ENCODE data around the gene FHOD3. TPM values are rescaled to one million over a fixed set of nuclear protein-coding genes. Genes with fewer than 3 reads are reported as not detected.
"Not testable (repeated sequence)": the region's sequence is repeated elsewhere in the genome, so short reads cannot be mapped to it uniquely, and the experiment has no call there.

The FHOD3 gene
- total RNA-seq, 3 donors from 2014 or later: 2.7 to 14.4 (median 4.0) TPM

GRCh38 chr18:36350251-36350651 lies 52.7 kb downstream of the FHOD3 start:
- ATAC-seq (no peak), DNase-seq (no peak)
- no peak for TF ChIP-seq CTCF (IDR thresholded peaks at IDR 0.05)
- H3K9me3 ChIP-seq: no peaks in the 10 kb centered on the region
- peaks cover 21% of the 10 kb centered on the region for H3K4me1 ChIP-seq (ENCODE audit: low read depth)
- H3K4me3 ChIP-seq: no peak overlapping the region
- intact Hi-C loops (cut with DNase I, micrococcal nuclease): no loop called here
- no peaks in the 10 kb centered on the region for H3K36me3 ChIP-seq (ENCODE audit: low read depth)

GRCh38 chr18:36350839-36351469 lies 53.4 kb downstream of the FHOD3 start:
- Histone ChIP-seq H3K4me3 (no peak overlapping the region), H3K36me3 (ENCODE audit: low read depth) (no peaks in the 10 kb centered on the region), H3K4me1 (ENCODE audit: low read depth) (peaks cover 21% of the 10 kb centered on the region), H3K9me3 (no peaks in the 10 kb centered on the region)
- ATAC-seq: no peak
- intact Hi-C loops (cut with DNase I, micrococcal nuclease): no loop called here
- no peak for TF ChIP-seq CTCF (IDR thresholded peaks at IDR 0.05)
- no peak for DNase-seq

GRCh38 chr18:36352384-36352783 lies 54.9 kb downstream of the FHOD3 start:
- Histone ChIP-seq H3K4me1 (ENCODE audit: low read depth) (peaks cover 21% of the 10 kb centered on the region), H3K36me3 (ENCODE audit: low read depth) (no peaks in the 10 kb centered on the region), H3K9me3 (no peaks in the 10 kb centered on the region), H3K4me3 (no peak overlapping the region)
- DNase-seq (no peak), ATAC-seq (no peak)
- intact Hi-C loops (cut with DNase I, micrococcal nuclease): no loop called here
- no peak for TF ChIP-seq CTCF (IDR thresholded peaks at IDR 0.05)

- intact Hi-C loops (cut with DNase I, micrococcal nuclease): no loop called here
- no peak overlapping the region for H3K4me3 ChIP-seq
- H3K4me1 ChIP-seq (ENCODE audit: low read depth): peaks cover 10% of the 10 kb centered on the region
- H3K9me3 ChIP-seq: no peaks in the 10 kb centered on the region
- DNase-seq (no peak), ATAC-seq (no peak)
- no peaks in the 10 kb centered on the region for H3K36me3 ChIP-seq (ENCODE audit: low read depth)
- TF ChIP-seq CTCF (IDR thresholded peaks at IDR 0.05): no peak
Observed at GRCh38 chr18:36354989-36355388, 57.5 kb downstream of the FHOD3 start.

- intact Hi-C loops (cut with DNase I, micrococcal nuclease): no loop called here
- DNase-seq (no peak), ATAC-seq (no peak)
- H3K9me3 ChIP-seq: no peaks in the 10 kb centered on the region
- H3K4me1 ChIP-seq (ENCODE audit: low read depth): peaks cover 5% of the 10 kb centered on the region
- no peak for TF ChIP-seq CTCF (IDR thresholded peaks at IDR 0.05)
- no peak overlapping the region for H3K4me3 ChIP-seq
- H3K36me3 ChIP-seq (ENCODE audit: low read depth): no peaks in the 10 kb centered on the region
Observed at GRCh38 chr18:36355511-36355910, 58.0 kb downstream of the FHOD3 start.

GRCh38 chr18:36356741-36357140 lies 59.2 kb downstream of the FHOD3 start:
- intact Hi-C loops (cut with DNase I, micrococcal nuclease); H3K36me3 ChIP-seq (ENCODE audit: low read depth); H3K9me3 ChIP-seq; H3K4me1 ChIP-seq (ENCODE audit: low read depth); H3K4me3 ChIP-seq; ATAC-seq; DNase-seq: not testable (repeated sequence)

Measured in mucosa of descending colon (tissue), 3 donors.